K562 (cell line): ENCODE results near the gene DNAH17. TPM values are rescaled to one million over a fixed set of nuclear protein-coding genes. Genes with fewer than 3 reads are reported as not detected.

Source experiments
- ATAC-seq: fragments of 200-7000 bp; cut with Tn5 transposase; 3 replicates; pipeline ENCODE4 v1.9.1; 2020; ENCODE audit warnings: moderate library complexity
- BruUV-seq: library from RNA; stranded (reverse); fragments of 400-500 nt; replicated peaks from 2 replicates; lab custom pipeline; 2021; lab: Mats Ljungman, UMichigan
- CTCF ChIA-PET: fragments of 300-600 bp; formaldehyde crosslinking; extraction: SDS; loops from one replicate; lab custom pipeline; 2021; ENCODE audit warnings: low intra/inter-chr PET ratio; lab: Yijun Ruan, JAX
- POLR2A ChIA-PET: fragments of 300-600, 350-650 bp; sonication (Branson Sonifier 250); formaldehyde crosslinking; extraction: SDS; loops from one replicate; lab custom pipeline; 2021; ENCODE audit warnings: antibody characterized with exemption, inconsistent platforms; lab: Yijun Ruan, JAX
- DNase-seq, 4 experiments: peaks; one replicate each; pipeline versions ENCODE4 v3.0.0 to v3.0.0-alpha.2; 2011 to 2018; ENCODE audit warnings: low spot score in 3 of 4, mixed read lengths in 3 of 4; ENCODE audit errors: extremely low read depth in 1 of 4
- FAIRE-seq: peaks from 2 replicates; lab custom pipeline; 2011; peaks lifted over from hg19 to GRCh38; lab: Jason Lieb, UNC
- H2AFZ ChIP-seq: 2 replicates; pipeline ENCODE4 v1.6.0; 2011; ENCODE audit warnings: low read depth, low read length, control low read depth, inconsistent platforms
- H3K27ac ChIP-seq: fragments of 200-600 bp; 3 replicates; pipeline ENCODE4 v1.8.0; 2011; ENCODE audit warnings: low read depth, mild to moderate bottlenecking, control low read depth, inconsistent platforms, low read length, moderate library complexity, mixed read lengths; ENCODE audit errors: extremely low read depth
- H3K27me3 ChIP-seq, 2 experiments: fragments of 300-600 bp in 1 of 2; 2 replicates in 1 of 2; 3 replicates in 1 of 2; pipeline versions ENCODE4 v1.6.0 to v1.8.0; 2011; ENCODE audit warnings: inconsistent platforms in 2 of 2, low read length in 2 of 2, mild to moderate bottlenecking in 1 of 2, mixed read lengths in 1 of 2, moderate library complexity in 1 of 2; ENCODE audit not compliant: control insufficient read depth in 2 of 2, insufficient read depth in 2 of 2
- H3K36me3 ChIP-seq: fragments of 300-600 bp; 3 replicates; pipeline ENCODE4 v1.8.0; 2011; ENCODE audit warnings: mild to moderate bottlenecking, low read length, inconsistent platforms; ENCODE audit not compliant: control insufficient read depth, insufficient read depth
- H3K4me1 ChIP-seq, 2 experiments: fragments of 200-600 bp in 1 of 2; replicated peaks in 1 of 2; 2 replicates in 1 of 2; 3 replicates in 1 of 2; pipeline versions ENCODE4 v1.5.1 to v1.8.0; 2011; ENCODE audit warnings: inconsistent platforms in 2 of 2, low read length in 2 of 2, mild to moderate bottlenecking in 1 of 2, mixed read lengths in 1 of 2, moderate library complexity in 1 of 2; ENCODE audit not compliant: control insufficient read depth in 2 of 2, insufficient read depth in 2 of 2
- H3K4me2 ChIP-seq: 2 replicates; pipeline ENCODE4 v1.6.1; 2011; ENCODE audit warnings: low read length, control low read depth, inconsistent platforms, mixed read lengths; ENCODE audit not compliant: insufficient read depth
- H3K4me3 ChIP-seq: fragments of 200-600 bp; sonication (generic), shearing (Covaris generic); 2 replicates; pipeline ENCODE4 v1.5.1; 2016; ENCODE audit warnings: control low read depth, inconsistent platforms
- H3K79me2 ChIP-seq: fragments of 200-600 bp; 3 replicates; pipeline ENCODE4 v1.8.0; 2011; ENCODE audit warnings: low read length, inconsistent platforms; ENCODE audit not compliant: control insufficient read depth, insufficient read depth
- H3K9ac ChIP-seq, 2 experiments: 2 replicates each; pipeline versions ENCODE4 v1.6.0 to v1.6.1; 2011; ENCODE audit warnings: low read depth in 2 of 2, low read length in 2 of 2, control low read depth in 1 of 2, inconsistent platforms in 1 of 2, mild to moderate bottlenecking in 1 of 2, mixed read lengths in 1 of 2; ENCODE audit not compliant: insufficient read depth in 1 of 2
- H3K9me1 ChIP-seq: one replicate; pipeline ENCODE4 v1.6.0; 2011; ENCODE audit warnings: inconsistent platforms, mild to moderate bottlenecking, low read length, moderate library complexity; ENCODE audit not compliant: control insufficient read depth, insufficient read depth
- H3K9me3 ChIP-seq: replicated peaks from 2 replicates; pipeline ENCODE4 v1.5.1; 2011; ENCODE audit warnings: low read depth, low read length, inconsistent platforms; ENCODE audit not compliant: control insufficient read depth, insufficient read depth
- H4K20me1 ChIP-seq: replicated peaks from 2 replicates; pipeline ENCODE4 v1.6.1; 2011; ENCODE audit warnings: low read length, inconsistent platforms, mixed read lengths; ENCODE audit not compliant: control insufficient read depth, insufficient read depth
- BHLHE40 ChIP-seq: IDR thresholded peaks from 2 replicates; pipeline ENCODE4 v1.6.1; 2011; ENCODE audit warnings: low read length, improper control_type of control experiment
- CXXC5 ChIP-seq: fragments of 250-450 bp; sonication (Bioruptor Pico); IDR thresholded peaks from 2 replicates; pipeline ENCODE4 v1.8.0; 2022; ENCODE audit warnings: inconsistent platforms, mild to moderate bottlenecking, moderate library complexity
- HDAC3 ChIP-seq: fragments of 450-650 bp; IDR thresholded peaks from 2 replicates; pipeline ENCODE4 v1.6.1; 2018; ENCODE audit warnings: borderline replicate concordance, mild to moderate bottlenecking, moderate library complexity; ENCODE audit not compliant: partially characterized antibody
- JUND ChIP-seq, 2 experiments: IDR thresholded peaks; 2 replicates in 1 of 2; 3 replicates in 1 of 2; pipeline ENCODE4 v1.6.1; 2011; ENCODE audit warnings: borderline replicate concordance in 2 of 2, low read depth in 2 of 2, low read length in 2 of 2, improper control_type of control experiment in 1 of 2, missing biosample characterization in 1 of 2, missing genetic modification characterization in 1 of 2, missing genetic modification reagents in 1 of 2
- PHB2 ChIP-seq: fragments of 450-650 bp; IDR thresholded peaks from 2 replicates; pipeline ENCODE4 v1.6.1; 2017; ENCODE audit warnings: low read depth
- PPARD ChIP-seq: fragments of 250-450 bp; sonication (Bioruptor Pico); IDR thresholded peaks from 2 replicates; pipeline ENCODE4 v1.8.0; 2022; ENCODE audit warnings: inconsistent platforms, mild to moderate bottlenecking, moderate library complexity
- RHOXF2B ChIP-seq: fragments of 250-450 bp; sonication (Bioruptor Pico); conservative IDR thresholded peaks from 2 replicates; pipeline ENCODE4 v1.5.1; 2021
- TAF1 ChIP-seq: IDR thresholded peaks from 2 replicates; pipeline ENCODE4 v1.6.1; 2011; ENCODE audit warnings: mild to moderate bottlenecking, low read length, moderate library complexity; ENCODE audit not compliant: insufficient read depth, control insufficient read depth, severe bottlenecking; ENCODE audit errors: extremely low read depth
- XRCC5 ChIP-seq: fragments of 200-400 bp; formaldehyde crosslinking; IDR thresholded peaks from 2 replicates; pipeline ENCODE4 v1.6.1; 2017; ENCODE audit warnings: low read depth, mild to moderate bottlenecking, low read length
- WGBS: fragments of 100-300 bp; shearing (Covaris generic); methylation state at CpG from one replicate; pipeline ENCODE4 v1.1.6; 2016; ENCODE audit warnings: low coverage, mixed read lengths; ENCODE audit not compliant: insufficient coverage; ENCODE audit errors: missing lambda C conversion rate; 5-methylcytosine and 5-hydroxymethylcytosine counted together
- in situ Hi-C: fragments of 300-500 bp; cut with MboI; formaldehyde crosslinking; loops from 4 replicates; pipeline ENCODE4 v1.15.0; 2018; ENCODE audit warnings: inconsistent platforms, mixed read lengths
- intact Hi-C: fragments of 100-400 bp; cut with micrococcal nuclease; formaldehyde crosslinking; loops from 2 replicates; pipeline ENCODE4 v1.14.2; 2022
- polyA plus RNA-seq, 8 experiments: library from polyadenylated mRNA; depleted of rRNA in 4 of 8; stranded (reverse) in 5 of 8; unstranded in 3 of 8; fragments of >200 nt; fragmentation: Nextera tagmentation in 2 of 8; fragmentation: Illumina TruSeq in 1 of 8; extraction: Ambion mirVana in 2 of 8; extraction: Trizol in 1 of 8; gene quantifications; 2 replicates each; pipeline versions ENCODE4 v1.2.1 to v1.2.3, GENCODE V29; 2011 to 2014; ENCODE audit warnings: inconsistent platforms in 1 of 8, missing spikeins in 1 of 8
- total RNA-seq, 7 experiments: library from RNA; depleted of rRNA in 6 of 7; stranded (reverse); fragments of >200 nt in 6 of 7; fragmentation: Illumina TruSeq in 2 of 7; extraction: Trizol in 2 of 7; gene quantifications; 2 replicates each; pipeline versions ENCODE4 v1.2.1 to v1.2.3, GENCODE V29; 2011 to 2021; ENCODE audit warnings: low replicate concordance in 1 of 7
- TF ChIP-seq, protein P1 (sequence below), 2 experiments: fragments of 450-650 bp in 1 of 2; sonication (generic) in 1 of 2; formaldehyde crosslinking in 1 of 2; IDR thresholded peaks in 1 of 2; conservative IDR thresholded peaks in 1 of 2; 2 replicates each; pipeline versions ENCODE4 v1.6.1 to v1.8.1; 2016 to 2023; ENCODE audit warnings: mild to moderate bottlenecking in 2 of 2, moderate library complexity in 2 of 2, inconsistent platforms in 1 of 2, missing genetic modification reagents in 1 of 2
- TF ChIP-seq, protein P2 (sequence below): sonication (generic); formaldehyde crosslinking; IDR thresholded peaks from 2 replicates; pipeline ENCODE4 v1.8.0; 2022; ENCODE audit warnings: missing genetic modification reagents, mild to moderate bottlenecking, moderate library complexity, borderline replicate concordance
- TF ChIP-seq, protein P3 (sequence below), 2 experiments: fragments of 250-450 bp in 1 of 2; fragments of 450-650 bp in 1 of 2; sonication (Bioruptor Pico) in 1 of 2; IDR thresholded peaks; 2 replicates each; pipeline versions ENCODE4 v1.6.1 to v1.8.0; 2016 to 2021; ENCODE audit warnings: mild to moderate bottlenecking in 2 of 2, moderate library complexity in 2 of 2, missing compliant biosample characterization in 1 of 2, missing genetic modification characterization in 1 of 2
- TF ChIP-seq, protein P4 (sequence below), 2 experiments: IDR thresholded peaks; 2 replicates each; pipeline ENCODE4 v1.6.1; 2011; ENCODE audit warnings: borderline replicate concordance in 1 of 2, control low read depth in 1 of 2, low read depth in 1 of 2, low read length in 1 of 2, mild to moderate bottlenecking in 1 of 2, mixed read lengths in 1 of 2, moderate library complexity in 1 of 2; ENCODE audit not compliant: insufficient read depth in 1 of 2, insufficient read length in 1 of 2, poor library complexity in 1 of 2, severe bottlenecking in 1 of 2; ENCODE audit errors: extremely low read depth in 1 of 2

DNAH17 gene
- total and polyA plus RNA-seq, 9 of the 15 experiments (the other 6 are each of a cell fraction or from before 2014, with no cell fraction given): under 0.01 to 0.06 (median 0.03) TPM; not detected in 5

DNA sequence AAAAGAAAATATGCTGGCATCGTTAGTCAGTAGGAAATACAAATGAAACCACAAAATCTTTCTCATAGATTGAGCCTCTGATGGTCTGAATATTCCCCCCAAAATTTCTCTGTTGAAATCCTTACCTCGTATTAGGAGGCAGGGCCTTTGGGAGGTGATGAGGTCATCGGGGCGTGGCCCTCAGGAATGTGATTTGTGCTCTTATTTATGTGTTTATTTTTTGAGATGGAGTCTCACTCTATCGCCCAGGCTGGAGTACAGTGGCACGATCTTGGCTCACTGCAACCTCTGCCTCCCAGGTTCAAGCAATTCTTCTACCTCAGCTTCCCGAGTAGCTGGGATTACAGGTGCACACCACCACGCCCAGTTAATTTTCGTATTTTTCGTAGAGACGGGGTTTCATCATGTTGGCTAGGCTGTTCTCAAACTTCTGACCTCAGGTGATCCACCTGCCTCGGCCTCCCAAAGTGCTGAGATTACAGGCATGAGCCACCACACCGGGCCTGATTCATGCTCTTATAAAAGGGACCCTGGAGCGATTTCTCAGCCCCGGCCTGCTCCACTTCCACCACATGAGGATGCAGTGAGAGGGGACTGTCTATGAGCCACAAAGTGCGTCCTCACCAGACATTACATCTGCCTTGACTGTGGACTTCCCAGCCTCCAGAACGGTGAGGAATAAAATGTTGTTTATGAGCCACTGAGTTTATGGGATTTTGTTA is 53.1 kb downstream of the DNAH17 start:
- in situ Hi-C loops (no loop called here), intact Hi-C loops (no loop called here)
- ATAC-seq (no peak), FAIRE-seq (no peak), DNase-seq (no peak)
- H3K27me3 ChIP-seq: peaks cover 22 to 51% of the 10 kb centered on the region in 2 experiments
- no peaks in the 10 kb centered on the region for H3K79me2 ChIP-seq
- H3K4me1 ChIP-seq: peaks cover 0 to 9% of the 10 kb centered on the region in 2 experiments; a peak in 3 of 5 replicates
- 5% methylated on average over 17 of the region's 17 CpGs for whole genome bisulfite sequencing
- no peaks in the 10 kb centered on the region for H3K36me3 ChIP-seq
- POLR2A ChIA-PET: interaction anchor here (0.6 to 0.7 kb wide), 2 partner anchors 303 to 338 kb away, joined by 3 read pairs; no protein-coding TSS in a partner anchor
- no peak overlapping the region for H2AFZ ChIP-seq
- H3K27ac ChIP-seq: no peak overlapping the region
- H3K9ac ChIP-seq: no peak overlapping the region
- H4K20me1 ChIP-seq: peaks cover 3% of the 10 kb centered on the region; the same call in 1 of the 2 replicates
- CTCF ChIA-PET: no interaction called here
- no peak overlapping the region for H3K4me2 ChIP-seq
- no peaks in the 10 kb centered on the region for H3K9me1 ChIP-seq
- no peak overlapping the region for H3K4me3 ChIP-seq
- BruUV-seq: no TSS peak
- no peaks in the 10 kb centered on the region for H3K9me3 ChIP-seq
- TF ChIP-seq, protein P1, sequence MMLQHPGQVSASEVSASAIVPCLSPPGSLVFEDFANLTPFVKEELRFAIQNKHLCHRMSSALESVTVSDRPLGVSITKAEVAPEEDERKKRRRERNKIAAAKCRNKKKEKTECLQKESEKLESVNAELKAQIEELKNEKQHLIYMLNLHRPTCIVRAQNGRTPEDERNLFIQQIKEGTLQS (IDR thresholded peaks at IDR 0.05): peak; percentile 85
- TF ChIP-seq, protein P1 (CRISPR knock-in tag; conservative IDR thresholded peaks at IDR 0.05): no peak
- TF ChIP-seq XRCC5 (no peak), CXXC5 (CRISPR knock-in tag) (no peak), TAF1 (no peak), PHB2 (no peak), JUND (IDR thresholded peaks at IDR 0.05; ENCODE audit: borderline replicate concordance, low read depth, low read length) (peak; percentile 27; the same call in 1 of the 2 replicates), JUND (tag; IDR thresholded peaks at IDR 0.05; ENCODE audit: borderline replicate concordance, low read depth, low read length) (no peak), HDAC3 (no peak), RHOXF2B (CRISPR knock-in tag) (no peak), PPARD (CRISPR knock-in tag) (no peak), BHLHE40 (no peak)
- TF ChIP-seq, protein P2, sequence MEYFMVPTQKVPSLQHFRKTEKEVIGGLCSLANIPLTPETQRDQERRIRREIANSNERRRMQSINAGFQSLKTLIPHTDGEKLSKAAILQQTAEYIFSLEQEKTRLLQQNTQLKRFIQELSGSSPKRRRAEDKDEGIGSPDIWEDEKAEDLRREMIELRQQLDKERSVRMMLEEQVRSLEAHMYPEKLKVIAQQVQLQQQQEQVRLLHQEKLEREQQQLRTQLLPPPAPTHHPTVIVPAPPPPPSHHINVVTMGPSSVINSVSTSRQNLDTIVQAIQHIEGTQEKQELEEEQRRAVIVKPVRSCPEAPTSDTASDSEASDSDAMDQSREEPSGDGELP: no peak
- TF ChIP-seq, protein P3, sequence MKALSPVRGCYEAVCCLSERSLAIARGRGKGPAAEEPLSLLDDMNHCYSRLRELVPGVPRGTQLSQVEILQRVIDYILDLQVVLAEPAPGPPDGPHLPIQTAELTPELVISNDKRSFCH (CRISPR knock-in tag; IDR thresholded peaks at IDR 0.05): no peak
- TF ChIP-seq, protein P3 (tag; IDR thresholded peaks at IDR 0.05): no peak
- TF ChIP-seq, protein P4, sequence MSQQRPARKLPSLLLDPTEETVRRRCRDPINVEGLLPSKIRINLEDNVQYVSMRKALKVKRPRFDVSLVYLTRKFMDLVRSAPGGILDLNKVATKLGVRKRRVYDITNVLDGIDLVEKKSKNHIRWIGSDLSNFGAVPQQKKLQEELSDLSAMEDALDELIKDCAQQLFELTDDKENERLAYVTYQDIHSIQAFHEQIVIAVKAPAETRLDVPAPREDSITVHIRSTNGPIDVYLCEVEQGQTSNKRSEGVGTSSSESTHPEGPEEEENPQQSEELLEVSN (IDR thresholded peaks at IDR 0.05; ENCODE audit: borderline replicate concordance in 1 of 2, extremely low read depth in 1 of 2, insufficient read depth in 1 of 2, insufficient read length in 1 of 2, low read depth in 1 of 2, low read length in 1 of 2, poor library complexity in 1 of 2, severe bottlenecking in 1 of 2): no peak
